OCI-LY7 (cell line): Measurements from ENCODE around the gene MT1E. TPM values are rescaled to one million over a fixed set of nuclear protein-coding genes. Genes with fewer than 3 reads are reported as not detected.

ENCODE experiments used
- BruUV-seq: library from RNA; stranded (reverse); fragments of 400-500 nt; replicated peaks from 2 replicates; lab custom pipeline; 2021; lab: Mats Ljungman, UMichigan
- CTCF ChIA-PET: fragments of 300-600 bp; sonication (Branson Sonifier 250); formaldehyde crosslinking; loops from one replicate; lab custom pipeline; 2022; ENCODE audit warnings: antibody characterized with exemption; ENCODE audit not compliant: unreplicated experiment; lab: Charles Lee
- POLR2A ChIA-PET: fragments of 300-600 bp; sonication (Branson Sonifier 250); formaldehyde crosslinking; loops from one replicate; lab custom pipeline; 2022; ENCODE audit warnings: antibody characterized with exemption; lab: Charles Lee
- DNase-seq: peaks from one replicate; pipeline ENCODE4 v3.0.0-alpha.2; 2015; ENCODE audit warnings: low spot score
- H2AFZ ChIP-seq: fragments of 200-600 bp; sonication (generic), shearing (Covaris generic); 2 replicates; pipeline ENCODE4 v1.6.1; 2014; ENCODE audit warnings: mild to moderate bottlenecking, antibody characterized with exemption, low read length, moderate library complexity
- H3K27ac ChIP-seq: fragments of 200-600 bp; sonication (generic); 2 replicates; pipeline ENCODE4 v1.5.1; 2014; ENCODE audit warnings: mixed run types, low read depth, mild to moderate bottlenecking, moderate library complexity, low read length, inconsistent platforms; ENCODE audit not compliant: poor library complexity, severe bottlenecking
- H3K36me3 ChIP-seq: fragments of 200-600 bp; sonication (generic); 2 replicates; pipeline ENCODE4 v1.6.1; 2014; ENCODE audit warnings: mild to moderate bottlenecking, antibody characterized with exemption, low read length, moderate library complexity, mixed read lengths; ENCODE audit not compliant: insufficient read depth
- H3K4me1 ChIP-seq: fragments of 200-600 bp; sonication (generic); 2 replicates; pipeline ENCODE4 v1.5.1; 2014; ENCODE audit warnings: mild to moderate bottlenecking, low read length; ENCODE audit not compliant: insufficient read depth, poor library complexity, severe bottlenecking
- H3K4me2 ChIP-seq: fragments of 200-600 bp; sonication (generic); 2 replicates; pipeline ENCODE4 v1.6.1; 2014; ENCODE audit warnings: mild to moderate bottlenecking, low read length
- H3K4me3 ChIP-seq: fragments of 200-600 bp; sonication (generic); 2 replicates; pipeline ENCODE4 v1.5.1; 2014; ENCODE audit warnings: mild to moderate bottlenecking, low read depth, low read length; ENCODE audit not compliant: poor library complexity, severe bottlenecking
- H3K79me2 ChIP-seq: fragments of 200-600 bp; sonication (generic); 2 replicates; pipeline ENCODE4 v1.6.1; 2016; ENCODE audit warnings: low read depth, mild to moderate bottlenecking, low read length, moderate library complexity, mixed read lengths; ENCODE audit not compliant: insufficient read depth
- H3K9me2 ChIP-seq: fragments of 200-600 bp; sonication (generic); 2 replicates; pipeline ENCODE4 v1.6.1; 2016; ENCODE audit warnings: mild to moderate bottlenecking, low read length, mixed read lengths; ENCODE audit not compliant: insufficient read depth
- H3K9me3 ChIP-seq: fragments of 200-600 bp; sonication (generic); 2 replicates; pipeline ENCODE4 v1.6.1; 2014; ENCODE audit warnings: mild to moderate bottlenecking, mixed run types, low read length, mixed read lengths
- H4K20me1 ChIP-seq: fragments of 200-600 bp; sonication (generic); 2 replicates; pipeline ENCODE4 v1.6.1; 2014; ENCODE audit warnings: mild to moderate bottlenecking, antibody characterized with exemption, low read length, moderate library complexity, mixed read lengths; ENCODE audit not compliant: insufficient read depth
- EZH2phosphoT487 ChIP-seq: fragments of 200-600 bp; sonication (generic); IDR thresholded peaks from 2 replicates; pipeline ENCODE4 v1.6.1; 2018; ENCODE audit warnings: low read depth, borderline replicate concordance, mild to moderate bottlenecking, mixed run types, antibody characterized with exemption, low read length, moderate library complexity, mixed read lengths
- intact Hi-C: fragments of 100-400 bp; cut with micrococcal nuclease; formaldehyde crosslinking; loops from one replicate; pipeline ENCODE4 v1.10.0; 2022; ENCODE audit not compliant: unreplicated experiment
- total RNA-seq, 2 experiments: library from RNA; depleted of rRNA in 1 of 2; stranded (reverse); fragments of >200 nt in 1 of 2; shearing (Covaris generic) in 1 of 2; gene quantifications; 2 replicates each; pipeline ENCODE4 v1.2.3, GENCODE V29; 2014 to 2022
- TF ChIP-seq, protein P1 (sequence below): fragments of 200-600 bp; sonication (generic); conservative IDR thresholded peaks from 2 replicates; pipeline ENCODE4 v1.5.1; 2014; ENCODE audit warnings: mild to moderate bottlenecking, antibody characterized with exemption, low read length, moderate library complexity, mixed read lengths

Gene MT1E
- total RNA-seq, 2 experiments from 2014 or later = not detected

- Histone ChIP-seq H3K36me3 (no peaks in the 10 kb centered on the region), H3K4me1 (peaks cover 39% of the 10 kb centered on the region), H4K20me1 (no peaks in the 10 kb centered on the region), H3K79me2 (no peaks in the 10 kb centered on the region), H3K4me3 (no peak overlapping the region), H3K4me2 (peak overlapping the region; percentile 32), H3K27ac (no peak overlapping the region), H3K9me3 (no peaks in the 10 kb centered on the region), H2AFZ (no peak overlapping the region; the same call in 1 of the 2 replicates), H3K9me2 (no peaks in the 10 kb centered on the region)
- BruUV-seq = no TSS peak
- ChIA-PET POLR2A (interaction anchor here (0.6 to 1.1 kb wide), 3 partner anchors 21 to 78 kb away, joined by 3 to 5 read pairs (median 3); no protein-coding TSS in a partner anchor), CTCF (interaction anchor here (0.6 to 1.4 kb wide), 3 partner anchors 25 to 96 kb away, joined by 3 to 5 read pairs (median 3); no protein-coding TSS in a partner anchor)
- intact Hi-C loops = no loop called here
- TF ChIP-seq EZH2phosphoT487 = no peak
- TF ChIP-seq, protein P1, sequence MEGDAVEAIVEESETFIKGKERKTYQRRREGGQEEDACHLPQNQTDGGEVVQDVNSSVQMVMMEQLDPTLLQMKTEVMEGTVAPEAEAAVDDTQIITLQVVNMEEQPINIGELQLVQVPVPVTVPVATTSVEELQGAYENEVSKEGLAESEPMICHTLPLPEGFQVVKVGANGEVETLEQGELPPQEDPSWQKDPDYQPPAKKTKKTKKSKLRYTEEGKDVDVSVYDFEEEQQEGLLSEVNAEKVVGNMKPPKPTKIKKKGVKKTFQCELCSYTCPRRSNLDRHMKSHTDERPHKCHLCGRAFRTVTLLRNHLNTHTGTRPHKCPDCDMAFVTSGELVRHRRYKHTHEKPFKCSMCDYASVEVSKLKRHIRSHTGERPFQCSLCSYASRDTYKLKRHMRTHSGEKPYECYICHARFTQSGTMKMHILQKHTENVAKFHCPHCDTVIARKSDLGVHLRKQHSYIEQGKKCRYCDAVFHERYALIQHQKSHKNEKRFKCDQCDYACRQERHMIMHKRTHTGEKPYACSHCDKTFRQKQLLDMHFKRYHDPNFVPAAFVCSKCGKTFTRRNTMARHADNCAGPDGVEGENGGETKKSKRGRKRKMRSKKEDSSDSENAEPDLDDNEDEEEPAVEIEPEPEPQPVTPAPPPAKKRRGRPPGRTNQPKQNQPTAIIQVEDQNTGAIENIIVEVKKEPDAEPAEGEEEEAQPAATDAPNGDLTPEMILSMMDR = no peak
- no peak for DNase-seq
Observed at GRCh38 chr16:56605475-56605874, 20.1 kb upstream of the MT1E start.

- POLR2A ChIA-PET = interaction anchor here (0.7 kb wide), 1 partner anchor 34 kb away, joined by 3 read pairs; no protein-coding TSS in a partner anchor
- Histone ChIP-seq H3K79me2 (no peaks in the 10 kb centered on the region), H3K4me3 (no peak overlapping the region), H4K20me1 (no peaks in the 10 kb centered on the region), H3K4me2 (no peak overlapping the region), H2AFZ (no peak overlapping the region; the same call in 1 of the 2 replicates), H3K9me3 (no peaks in the 10 kb centered on the region), H3K9me2 (no peaks in the 10 kb centered on the region), H3K27ac (no peak overlapping the region), H3K4me1 (peaks cover 45% of the 10 kb centered on the region), H3K36me3 (no peaks in the 10 kb centered on the region)
- DNase-seq = no peak
- CTCF ChIA-PET = interaction anchor here (0.6 to 1.0 kb wide), 2 partner anchors 24 to 30 kb away, joined by 3 to 5 read pairs; no protein-coding TSS in a partner anchor
- BruUV-seq = no TSS peak
- TF ChIP-seq EZH2phosphoT487 = no peak
- TF ChIP-seq, protein P1 = no peak
- intact Hi-C loops = no loop called here
Observed at GRCh38 chr16:56606071-56606475, 19.5 kb upstream of the MT1E start.

GRCh38 chr16:56606476-56607108, 19.0 kb upstream of the MT1E start:
- Histone ChIP-seq H4K20me1 (no peaks in the 10 kb centered on the region), H3K9me3 (no peaks in the 10 kb centered on the region), H3K4me3 (no peak overlapping the region), H3K27ac (no peak overlapping the region), H3K4me1 (peaks cover 50% of the 10 kb centered on the region), H3K79me2 (no peaks in the 10 kb centered on the region), H3K9me2 (no peaks in the 10 kb centered on the region), H3K4me2 (no peak overlapping the region), H2AFZ (no peak overlapping the region), H3K36me3 (no peaks in the 10 kb centered on the region)
- no peak for DNase-seq
- ChIA-PET CTCF (no interaction called here), POLR2A (no interaction called here)
- intact Hi-C loops = no loop called here
- TF ChIP-seq, protein P1 = no peak
- no peak for TF ChIP-seq EZH2phosphoT487
- BruUV-seq = no TSS peak
